ENCODE results near the gene CAPN1.

DNA sequence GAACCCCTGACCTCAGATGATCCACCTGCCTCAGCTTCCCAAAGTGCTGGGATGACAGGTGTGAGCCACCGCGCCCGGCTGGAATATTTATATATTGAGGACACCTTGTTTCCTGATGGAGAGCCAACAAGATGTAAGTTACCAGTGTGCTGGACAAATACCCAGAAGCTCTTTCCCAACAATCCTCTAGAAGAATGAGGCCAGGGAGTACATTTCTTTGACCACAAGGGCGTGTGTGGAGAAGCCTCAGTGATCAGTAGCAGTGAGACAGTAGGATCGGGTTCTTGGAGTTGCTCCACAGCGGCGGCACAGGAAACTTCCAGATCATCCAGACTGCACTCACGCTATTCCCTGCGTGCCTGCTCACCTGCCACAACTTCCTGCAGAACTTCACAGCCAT, 69.7 kb downstream of the CAPN1 start:
- no peak for TF ChIP-seq EZH2 (IDR thresholded peaks at IDR 0.05; ENCODE audit: insufficient read depth, poor library complexity, severe bottlenecking)
- no peak for TF ChIP-seq EZH2phosphoT487 (IDR thresholded peaks at IDR 0.05; ENCODE audit: insufficient read depth, low read depth)
